GM12878 (cell line): ENCODE measurements around the gene OR10J1. TPM values are rescaled to one million over a fixed set of nuclear protein-coding genes. Genes with fewer than 3 reads are reported as not detected.

Experiments used
- ATAC-seq: fragments of 200-7000 bp; cut with Tn5 transposase; 3 replicates; pipeline ENCODE4 v1.9.1; 2020; ENCODE audit warnings: mild to moderate bottlenecking, moderate library complexity
- BruUV-seq: library from RNA; stranded (reverse); fragments of 400-500 nt; replicated peaks from 2 replicates; lab custom pipeline; 2021; lab: Mats Ljungman, UMichigan
- CTCF ChIA-PET: fragments of 300-600 bp; sonication (Branson Sonifier 250); formaldehyde crosslinking; extraction: SDS; loops from one replicate; lab custom pipeline; 2021; ENCODE audit warnings: inconsistent platforms; lab: Yijun Ruan, JAX
- POLR2A ChIA-PET: fragments of 350-600 bp; formaldehyde crosslinking; extraction: SDS; loops from one replicate; lab custom pipeline; 2021; ENCODE audit warnings: inconsistent platforms; lab: Charles Lee
- RAD21 ChIA-PET: fragments of 300-600 bp; sonication (Branson Sonifier 250); formaldehyde crosslinking; loops from one replicate; lab custom pipeline; 2023; ENCODE audit warnings: antibody characterized with exemption; ENCODE audit not compliant: unreplicated experiment; lab: Charles Lee
- SMC1A ChIA-PET: fragments of 300-600 bp; sonication (Branson Sonifier 250); formaldehyde crosslinking; loops from one replicate; lab custom pipeline; 2023; ENCODE audit not compliant: unreplicated experiment, uncharacterized antibody; lab: Charles Lee
- DNase-seq: peaks from one replicate; pipeline ENCODE4 v3.0.0-alpha.2; 2011; ENCODE audit warnings: low read depth, low spot score
- FAIRE-seq: peaks from 3 replicates; lab custom pipeline; 2011; peaks lifted over from hg19 to GRCh38; lab: Jason Lieb, UNC
- H2AFZ ChIP-seq: 2 replicates; pipeline ENCODE4 v1.6.0; 2011; ENCODE audit warnings: low read depth, low read length, control low read depth; ENCODE audit not compliant: control insufficient read depth
- H3K27ac ChIP-seq: 2 replicates; pipeline ENCODE4 v1.5.1; 2011; ENCODE audit warnings: control low read depth; ENCODE audit not compliant: control insufficient read depth, insufficient read depth
- H3K27me3 ChIP-seq, 2 experiments: replicated peaks in 1 of 2; 2 replicates each; pipeline versions ENCODE4 v1.6.0 to v1.6.1; 2011; ENCODE audit warnings: low read length in 1 of 2; ENCODE audit not compliant: control insufficient read depth in 2 of 2, insufficient read depth in 2 of 2
- H3K36me3 ChIP-seq, 2 experiments: 2 replicates each; pipeline ENCODE4 v1.5.1; 2011; ENCODE audit warnings: low read length in 1 of 2; ENCODE audit not compliant: control insufficient read depth in 2 of 2, insufficient read depth in 2 of 2
- H3K4me1 ChIP-seq: 2 replicates; pipeline ENCODE4 v1.6.1; 2011; ENCODE audit warnings: mild to moderate bottlenecking, low read length, moderate library complexity, mixed read lengths; ENCODE audit not compliant: control insufficient read depth, insufficient read depth
- H3K4me2 ChIP-seq: 2 replicates; pipeline ENCODE4 v1.6.0; 2011; ENCODE audit warnings: control low read depth; ENCODE audit not compliant: control insufficient read depth, insufficient read depth
- H3K4me3 ChIP-seq: fragments of 200-600 bp; sonication (generic); 2 replicates; pipeline ENCODE4 v1.5.1; 2016
- H3K79me2 ChIP-seq: 2 replicates; pipeline ENCODE4 v1.6.0; 2011; ENCODE audit warnings: low read length; ENCODE audit not compliant: control insufficient read depth, insufficient read depth
- H3K9ac ChIP-seq: 2 replicates; pipeline ENCODE4 v1.8.0; 2011; ENCODE audit warnings: low read length, control low read depth, mixed read lengths; ENCODE audit not compliant: control insufficient read depth, insufficient read depth
- H3K9me3 ChIP-seq: replicated peaks from 3 replicates; pipeline ENCODE4 v1.5.1; 2011; ENCODE audit warnings: mild to moderate bottlenecking, low read length; ENCODE audit not compliant: control insufficient read depth, insufficient read depth
- H4K20me1 ChIP-seq: 2 replicates; pipeline ENCODE4 v1.6.0; 2011; ENCODE audit not compliant: control insufficient read depth, insufficient read depth
- CBX5 ChIP-seq: sonication (generic); IDR thresholded peaks from 2 replicates; pipeline ENCODE4 v1.6.1; 2016; ENCODE audit warnings: low read depth, moderate library complexity, mild to moderate bottlenecking, inconsistent platforms
- E2F4 ChIP-seq: IDR thresholded peaks from 2 replicates; pipeline ENCODE4 v1.6.1; 2012; ENCODE audit warnings: low read depth, low read length, improper control_type of control experiment
- KDM1A ChIP-seq: fragments of 200-600 bp; sonication (generic); IDR thresholded peaks from 2 replicates; pipeline ENCODE4 v1.6.1; 2016; ENCODE audit warnings: borderline replicate concordance
- KLF5 ChIP-seq: fragments of 450-650 bp; IDR thresholded peaks from 2 replicates; pipeline ENCODE4 v1.6.1; 2014; ENCODE audit warnings: mild to moderate bottlenecking; ENCODE audit not compliant: partially characterized antibody
- MAX ChIP-seq: IDR thresholded peaks from 2 replicates; pipeline ENCODE4 v1.6.1; 2012; ENCODE audit warnings: low read depth, low read length, improper control_type of control experiment
- NRF1 ChIP-seq: conservative IDR thresholded peaks from 2 replicates; pipeline ENCODE4 v1.6.1; 2011; ENCODE audit warnings: mild to moderate bottlenecking, low read depth, low read length, improper control_type of control experiment
- PAX5 ChIP-seq: IDR thresholded peaks from 2 replicates; pipeline ENCODE4 v1.6.1; 2011; ENCODE audit warnings: low read depth, low read length, borderline replicate concordance
- RBBP5 ChIP-seq: fragments of 200-600 bp; sonication (generic); conservative IDR thresholded peaks from 2 replicates; pipeline ENCODE4 v1.6.1; 2016
- SKIL ChIP-seq: fragments of 450-650 bp; IDR thresholded peaks from 2 replicates; pipeline ENCODE4 v1.6.1; 2017; ENCODE audit warnings: mild to moderate bottlenecking, low read depth, inconsistent platforms; ENCODE audit not compliant: poor library complexity, severe bottlenecking
- TCF7 ChIP-seq: IDR thresholded peaks from 2 replicates; pipeline ENCODE4 v1.6.1; 2014; ENCODE audit warnings: antibody characterized with exemption, borderline replicate concordance
- ZBTB11 ChIP-seq: fragments of 450-650 bp; formaldehyde crosslinking; IDR thresholded peaks from 2 replicates; pipeline ENCODE4 v1.5.0; 2022; ENCODE audit warnings: mild to moderate bottlenecking, missing genetic modification characterization
- WGBS: methylation state at CpG from one replicate; pipeline ENCODE4 v1.1.6; 2016; ENCODE audit warnings: low lambda C conversion rate; ENCODE audit not compliant: insufficient replicate concordance, insufficient coverage; ENCODE audit errors: missing lambda C conversion rate; 5-methylcytosine and 5-hydroxymethylcytosine counted together
- in situ Hi-C: fragments of 300-500 bp; cut with MboI; formaldehyde crosslinking; loops from 9 replicates; pipeline ENCODE4 v1.14.3; 2018; ENCODE audit warnings: mixed read lengths
- intact Hi-C: fragments of 100-400 bp; cut with micrococcal nuclease; formaldehyde crosslinking; loops from one replicate; pipeline ENCODE4 v1.14.2; 2022; ENCODE audit not compliant: unreplicated experiment
- polyA plus RNA-seq, 11 experiments: library from polyadenylated mRNA; depleted of rRNA in 4 of 11; unstranded in 6 of 11; stranded (reverse) in 5 of 11; fragments of >200 nt; fragmentation: Nextera tagmentation in 4 of 11; fragmentation: Illumina TruSeq in 1 of 11; extraction: Ambion mirVana in 4 of 11; extraction: Trizol in 1 of 11; gene quantifications; 1 replicate in 1 of 11; 2 replicates in 10 of 11; pipeline versions ENCODE4 v1.2.1 to v1.2.3, GENCODE V29; 2011 to 2016; ENCODE audit warnings: inconsistent platforms in 2 of 11, missing spikeins in 2 of 11, low read depth in 1 of 11
- total RNA-seq, 4 experiments: library from RNA; depleted of rRNA in 3 of 4; stranded (reverse); fragments of >200 nt in 3 of 4; fragmentation: Illumina TruSeq in 1 of 4; extraction: Trizol in 1 of 4; gene quantifications; 2 replicates each; pipeline versions ENCODE4 v1.2.1 to v1.2.3, GENCODE V29; 2013 to 2021

Gene OR10J1
- total and polyA plus RNA-seq, 10 of the 15 experiments (the other 5 are each of a cell fraction or from before 2014, with no cell fraction given), result not detected

- in situ Hi-C loops, result no loop called here
- H3K27me3 ChIP-seq, result no peaks in the 10 kb centered on the region
- CTCF ChIA-PET, result no interaction called here
- RAD21 ChIA-PET, result no interaction called here
- no peak for FAIRE-seq
- no peak for DNase-seq
- no peaks in the 10 kb centered on the region for H4K20me1 ChIP-seq
- H3K4me3 ChIP-seq, result no peak overlapping the region
- H3K4me2 ChIP-seq, result no peak overlapping the region
- BruUV-seq, result no TSS peak
- POLR2A ChIA-PET, result no interaction called here
- no peak overlapping the region for H3K27ac ChIP-seq
- SMC1A ChIA-PET, result no interaction called here
- H2AFZ ChIP-seq, result no peak overlapping the region
- no peaks in the 10 kb centered on the region for H3K36me3 ChIP-seq
- no peaks in the 10 kb centered on the region for H3K9me3 ChIP-seq
- no peak overlapping the region for H3K9ac ChIP-seq
- no peak for TF ChIP-seq E2F4
- no peak for TF ChIP-seq KLF5
- no peak for TF ChIP-seq PAX5
- 39% methylated on average over 6 of the region's 6 CpGs for WGBS
- no peaks in the 10 kb centered on the region for H3K4me1 ChIP-seq
- intact Hi-C loops, result no loop called here
- no peaks in the 10 kb centered on the region for H3K79me2 ChIP-seq
- no peak for ATAC-seq
Observed at GRCh38 chr1:159430985-159431384, 8.5 kb upstream of the OR10J1 start.

GRCh38 chr1:159431904-159432303 is 7.6 kb upstream of the OR10J1 start, which contains the start of gene OR10J4:
Gene OR10J4, plus strand, starts transcription at chr1:159432204.
- Histone ChIP-seq H3K4me2 (no peak within 1 kb of the TSS), H3K27ac (no peak within 1 kb of the TSS), H3K9me3 (no peaks in the 10 kb centered on the region), H3K4me1 (no peaks in the 10 kb centered on the region), H3K4me3 (no peak within 1 kb of the TSS), H3K27me3 (no peaks in the 10 kb centered on the region), H2AFZ (no peak within 1 kb of the TSS), H4K20me1 (no peaks in the 10 kb centered on the region), H3K9ac (no peak within 1 kb of the TSS), H3K79me2 (no peaks in the 10 kb centered on the region), H3K36me3 (no peaks in the 10 kb centered on the region)
- 0% methylated on average over 1 of the region's 1 CpG for WGBS
- intact Hi-C loops (no loop called here), in situ Hi-C loops (no loop called here)
- CTCF ChIA-PET, result no interaction called here
- BruUV-seq, result no TSS peak
- FAIRE-seq (no peak), DNase-seq (no peak), ATAC-seq (no peak)
- RAD21 ChIA-PET, result no interaction called here
- POLR2A ChIA-PET, result no interaction called here
- SMC1A ChIA-PET, result no interaction called here
- TF ChIP-seq RBBP5 (no peak), ZBTB11 (CRISPR knock-in tag) (no peak), NRF1 (no peak), TCF7 (no peak), CBX5 (no peak), SKIL (no peak), KDM1A (no peak), MAX (no peak)
